Vagina (tissue), 2 donors: ENCODE measurements around the gene ELK3.

Experiments
- CTCF ChIP-seq, 3 experiments: fragments of 450-650 bp in 2 of 3; fragments of 200-600 bp in 1 of 3; sonication (generic) in 1 of 3; IDR thresholded peaks; one replicate each; pipeline ENCODE4 v1.5.1; 2017 to 2019; ENCODE audit warnings: antibody characterized with exemption in 3 of 3, mild to moderate bottlenecking in 2 of 3, moderate library complexity in 2 of 3
- POLR2A ChIP-seq, 2 donors: fragments of 450-650 bp; IDR thresholded peaks; one replicate each; pipeline ENCODE4 v1.6.1; 2017; ENCODE audit warnings: antibody characterized with exemption in 2 of 2, mild to moderate bottlenecking in 2 of 2, moderate library complexity in 2 of 2
- POLR2AphosphoS5 ChIP-seq, 2 donors: sonication (generic); formaldehyde crosslinking; IDR thresholded peaks; one replicate each; pipeline ENCODE4 v1.9.0; 2017; ENCODE audit warnings: antibody characterized with exemption in 2 of 2, mild to moderate bottlenecking in 2 of 2, low read depth in 1 of 2; ENCODE audit not compliant: insufficient read depth in 1 of 2

GRCh38 chr12:96177013-96177412, 17.2 kb upstream of the ELK3 start:
- TF ChIP-seq POLR2A (IDR thresholded peaks at IDR 0.05) = no peak
- no peak for TF ChIP-seq CTCF (IDR thresholded peaks at IDR 0.05)
- TF ChIP-seq POLR2AphosphoS5 (IDR thresholded peaks at IDR 0.05; ENCODE audit: insufficient read depth in 1 of 2, low read depth in 1 of 2) = no peak
